Esophagus muscularis mucosa (tissue), 4 donors: ENCODE data around the gene KRTAP9-2.

Source experiments
- CTCF ChIP-seq, 3 experiments: fragments of 200-600 bp in 2 of 3; fragments of 450-650 bp in 1 of 3; sonication (generic) in 2 of 3; IDR thresholded peaks; one replicate each; pipeline ENCODE4 v1.5.1; 2017 to 2019; ENCODE audit warnings: antibody characterized with exemption in 3 of 3, mild to moderate bottlenecking in 2 of 3, moderate library complexity in 1 of 3
- EP300 ChIP-seq: sonication (generic); formaldehyde crosslinking; IDR thresholded peaks from one replicate; pipeline ENCODE4 v1.6.1; 2017; ENCODE audit warnings: antibody characterized with exemption
- POLR2A ChIP-seq: fragments of 450-650 bp; IDR thresholded peaks from one replicate; pipeline ENCODE4 v1.6.1; 2017; ENCODE audit warnings: antibody characterized with exemption, moderate library complexity, mild to moderate bottlenecking, low read depth

GRCh38 chr17:41271858-41272257 lies 45.4 kb downstream of the KRTAP9-2 start:
- TF ChIP-seq CTCF (IDR thresholded peaks at IDR 0.05) (no peak), EP300 (no peak), POLR2A (no peak)
